Thyroid gland (tissue), 4 donors: Measurements from ENCODE around the gene BUD23.

Experiments used
- POLR2A ChIP-seq, 2 donors: fragments of 450-650 bp; IDR thresholded peaks; one replicate each; pipeline ENCODE4 v1.6.1; 2017; ENCODE audit warnings: antibody characterized with exemption in 2 of 2, mild to moderate bottlenecking in 2 of 2, moderate library complexity in 1 of 2
- TF ChIP-seq, protein P1 (sequence below), 6 experiments: fragments of 200-600 bp in 3 of 6; fragments of 450-650 bp in 3 of 6; sonication (generic) in 3 of 6; IDR thresholded peaks; one replicate each; pipeline ENCODE4 v1.5.1; 2016 to 2019; ENCODE audit warnings: antibody characterized with exemption in 6 of 6, mild to moderate bottlenecking in 2 of 6, inconsistent platforms in 1 of 6, moderate library complexity in 1 of 6

- TF ChIP-seq, protein P1, sequence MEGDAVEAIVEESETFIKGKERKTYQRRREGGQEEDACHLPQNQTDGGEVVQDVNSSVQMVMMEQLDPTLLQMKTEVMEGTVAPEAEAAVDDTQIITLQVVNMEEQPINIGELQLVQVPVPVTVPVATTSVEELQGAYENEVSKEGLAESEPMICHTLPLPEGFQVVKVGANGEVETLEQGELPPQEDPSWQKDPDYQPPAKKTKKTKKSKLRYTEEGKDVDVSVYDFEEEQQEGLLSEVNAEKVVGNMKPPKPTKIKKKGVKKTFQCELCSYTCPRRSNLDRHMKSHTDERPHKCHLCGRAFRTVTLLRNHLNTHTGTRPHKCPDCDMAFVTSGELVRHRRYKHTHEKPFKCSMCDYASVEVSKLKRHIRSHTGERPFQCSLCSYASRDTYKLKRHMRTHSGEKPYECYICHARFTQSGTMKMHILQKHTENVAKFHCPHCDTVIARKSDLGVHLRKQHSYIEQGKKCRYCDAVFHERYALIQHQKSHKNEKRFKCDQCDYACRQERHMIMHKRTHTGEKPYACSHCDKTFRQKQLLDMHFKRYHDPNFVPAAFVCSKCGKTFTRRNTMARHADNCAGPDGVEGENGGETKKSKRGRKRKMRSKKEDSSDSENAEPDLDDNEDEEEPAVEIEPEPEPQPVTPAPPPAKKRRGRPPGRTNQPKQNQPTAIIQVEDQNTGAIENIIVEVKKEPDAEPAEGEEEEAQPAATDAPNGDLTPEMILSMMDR (IDR thresholded peaks at IDR 0.05), result no peak
- no peak for TF ChIP-seq POLR2A (IDR thresholded peaks at IDR 0.05)
Observed at GRCh38 chr7:73659983-73660382, 23.4 kb upstream of the BUD23 start.
